ENCODE measurements around the gene BCHE. TPM values are rescaled to one million over a fixed set of nuclear protein-coding genes. Genes with fewer than 3 reads are reported as not detected.
"Not testable (repeated sequence)": the region's sequence is repeated elsewhere in the genome, so short reads cannot be mapped to it uniquely, and the experiment has no call there.

The BCHE gene
- total RNA-seq, 1 donor from 2014 or later = 5.5 TPM

DNA sequence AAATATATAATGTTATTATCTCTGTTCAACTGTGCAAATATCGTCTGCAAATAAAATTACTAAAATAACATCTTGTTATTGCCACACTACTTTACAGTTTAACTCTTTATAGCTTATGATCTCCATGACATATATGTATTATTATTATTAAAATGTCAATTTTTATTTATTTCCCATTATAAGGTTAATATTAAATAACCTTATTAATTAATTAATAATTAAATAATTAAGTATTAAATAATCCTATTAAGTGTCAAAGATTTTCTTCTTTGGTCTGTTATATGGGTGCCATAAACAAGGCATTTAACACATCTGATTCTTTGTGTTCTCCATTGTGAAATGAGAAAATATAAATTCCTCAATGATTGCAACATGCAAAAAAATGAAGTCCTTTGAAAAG lies 10.0 kb downstream of the BCHE start:
- no peak for ATAC-seq
- intact Hi-C loops (cut with DNase I) = no loop called here

DNA sequence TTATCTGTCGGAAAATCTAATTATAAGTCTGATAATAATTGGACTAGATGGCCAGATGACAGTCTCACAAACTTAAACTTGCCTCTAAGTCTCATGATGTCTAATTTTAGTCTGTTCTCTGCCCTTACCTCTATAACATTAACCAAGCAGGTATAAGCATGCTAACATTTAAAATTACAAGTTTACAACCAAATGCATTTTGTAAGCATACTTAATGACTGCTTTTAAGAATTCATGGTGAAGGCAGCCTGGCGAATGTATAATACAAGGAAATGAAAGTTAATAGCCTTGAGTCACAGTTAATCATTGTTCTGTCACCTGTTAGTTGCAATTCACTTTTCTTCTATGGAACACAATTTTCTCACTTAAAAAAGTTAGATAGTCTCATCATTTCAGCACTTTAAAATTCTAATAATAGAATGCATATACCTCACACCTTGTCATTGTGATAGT lies 16.5 kb downstream of the BCHE start:
- intact Hi-C loops (cut with DNase I) = no loop called here
- no peak for ATAC-seq
- no peak for DNase-seq (ENCODE audit: missing footprints)

More for the DNA sequence above, 10.0 kb downstream of the BCHE start:
- no peak for DNase-seq (ENCODE audit: missing footprints)

DNA sequence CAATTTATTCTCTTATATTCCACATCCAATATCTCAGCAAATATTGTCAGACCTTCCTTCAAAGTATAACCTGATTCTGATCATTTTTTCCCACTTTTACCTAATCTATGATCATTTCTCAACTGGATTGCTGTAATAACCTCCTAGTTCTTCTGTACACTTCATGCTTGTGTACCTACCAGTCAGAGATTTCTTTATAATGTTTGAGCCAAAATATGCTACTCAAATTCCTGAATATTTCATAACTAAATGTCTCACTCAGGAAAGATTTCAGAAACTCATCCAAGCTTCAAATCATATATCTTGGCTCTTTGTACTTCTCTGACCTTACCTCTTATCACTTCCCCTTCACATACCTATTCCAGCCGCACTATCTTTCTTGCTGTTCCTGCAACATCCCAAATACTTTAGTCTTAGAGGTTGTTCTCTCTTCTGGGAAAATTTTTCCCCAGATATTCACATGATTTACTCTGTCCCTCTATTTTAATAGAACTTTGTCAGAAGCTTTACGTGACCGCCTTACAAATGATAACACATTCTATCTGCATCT lies 20.0 kb downstream of the BCHE start:
- ATAC-seq = no peak

DNA sequence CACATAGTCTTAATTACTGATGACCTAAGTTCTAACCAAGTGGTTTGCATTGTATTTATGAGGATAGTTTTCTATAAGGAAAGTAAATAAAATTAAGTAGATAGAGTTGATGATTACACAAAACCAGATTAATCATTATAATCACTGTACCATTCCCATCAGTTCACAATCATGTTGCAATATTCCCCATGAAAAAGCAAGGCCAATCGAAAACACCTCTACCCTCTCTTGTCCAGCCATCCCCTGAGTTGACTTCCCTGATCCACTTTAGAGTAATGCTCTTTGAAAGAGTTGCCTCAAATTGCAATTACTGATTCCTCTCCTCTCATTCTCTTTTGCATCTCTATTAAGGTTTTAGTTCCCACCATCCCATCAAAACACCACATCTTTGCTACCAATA lies 21.0 kb downstream of the BCHE start:
- intact Hi-C loops (cut with DNase I) = no loop called here
- ATAC-seq = no peak
- no peak for DNase-seq (ENCODE audit: missing footprints)

More for the DNA sequence above, 20.0 kb downstream of the BCHE start:
- intact Hi-C loops (cut with DNase I) = no loop called here
- no peak for DNase-seq (ENCODE audit: missing footprints)

DNA sequence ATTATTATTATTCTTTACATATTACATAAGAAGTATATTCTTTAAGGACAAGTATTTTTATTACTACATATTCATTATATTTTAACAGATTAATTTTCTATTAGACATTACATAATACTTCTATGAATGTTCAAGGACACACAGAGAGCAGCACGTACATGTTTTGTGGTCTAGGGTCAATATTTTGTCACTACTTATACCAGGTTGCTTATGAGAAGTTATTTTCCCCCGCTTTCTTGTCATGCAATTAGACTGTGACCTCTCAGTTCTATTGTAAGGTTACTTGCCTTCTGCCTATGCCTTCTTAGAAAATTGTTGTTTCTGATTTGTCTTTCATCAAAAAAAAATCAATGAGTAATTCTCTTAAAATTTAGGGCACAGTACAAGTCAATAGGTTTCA lies 21.5 kb downstream of the BCHE start:
- intact Hi-C loops (cut with DNase I) = no loop called here
- DNase-seq (ENCODE audit: missing footprints) = no peak
- ATAC-seq = no peak

DNA sequence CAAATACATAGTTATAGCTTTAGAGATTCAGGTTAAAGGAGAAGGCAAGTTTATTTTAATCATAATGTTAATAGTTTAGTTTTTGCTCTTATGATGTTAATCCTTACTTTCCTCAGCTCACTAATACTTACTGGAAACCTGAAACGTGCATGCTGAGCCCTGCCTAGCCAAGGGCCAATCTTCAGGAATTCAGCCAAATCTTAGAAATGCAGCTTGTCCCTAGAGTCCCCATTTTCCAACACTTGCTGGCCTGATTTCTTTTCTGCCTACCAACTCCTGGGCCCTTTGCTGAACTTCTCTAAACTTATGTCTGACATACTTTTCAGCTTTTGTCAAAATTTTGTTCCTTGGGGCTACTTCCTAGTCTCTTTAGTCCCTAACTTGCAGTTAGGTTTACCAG lies 22.8 kb downstream of the BCHE start:
- ATAC-seq (no peak), DNase-seq (ENCODE audit: missing footprints) (no peak)
- intact Hi-C loops (cut with DNase I) = no loop called here

DNA sequence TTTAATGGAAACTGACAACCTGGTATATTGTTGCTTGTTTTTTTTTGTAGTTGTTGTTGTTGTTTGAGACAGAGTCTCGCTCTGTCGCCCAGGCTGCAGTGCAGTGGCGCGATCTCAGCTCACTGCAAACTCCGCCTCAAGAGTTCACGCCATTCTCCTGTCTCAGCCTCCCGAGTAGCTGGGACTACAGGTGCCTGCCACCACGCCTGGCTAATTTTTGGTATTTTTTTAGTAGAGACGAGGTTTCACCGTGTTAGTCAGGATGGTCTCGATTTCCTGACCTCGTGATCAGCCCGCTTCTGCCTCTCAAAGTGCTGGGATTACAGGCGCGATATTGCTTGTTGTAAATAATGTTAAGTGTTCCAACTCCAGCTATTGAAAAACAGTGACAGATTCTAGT lies 29.3 kb downstream of the BCHE start:
- intact Hi-C loops (cut with DNase I); ATAC-seq; DNase-seq (ENCODE audit: missing footprints): not testable (repeated sequence)

DNA sequence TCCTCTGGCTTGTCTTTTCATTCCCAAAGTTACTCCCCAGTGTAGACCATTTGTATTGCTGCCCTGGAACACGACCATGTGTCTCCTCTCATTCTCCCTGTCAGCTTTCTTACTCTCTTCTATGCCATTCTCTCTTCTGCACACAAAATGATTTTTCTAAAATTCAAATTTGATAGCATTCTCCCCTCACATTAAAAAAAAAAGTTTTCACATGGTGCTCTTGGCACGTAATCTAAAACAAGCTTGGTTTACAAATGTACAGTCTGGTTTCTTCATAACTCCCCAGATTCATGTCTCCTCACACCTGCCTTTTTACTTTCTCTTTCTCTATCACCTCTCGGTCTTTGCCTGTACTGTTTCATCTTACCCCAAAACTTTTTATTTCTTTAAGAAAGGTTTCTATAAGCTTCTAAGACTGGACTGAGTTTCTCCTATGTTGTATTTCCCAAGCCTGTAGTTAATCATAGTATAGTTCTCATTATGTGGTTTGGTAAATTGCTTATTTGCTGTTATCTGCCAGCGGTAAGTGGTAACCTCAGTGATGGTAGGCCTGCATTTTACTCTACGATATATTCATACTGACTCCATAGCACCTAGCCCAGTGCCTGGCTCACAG lies 31.2 kb downstream of the BCHE start:
- DNase-seq (ENCODE audit: missing footprints) (no peak), ATAC-seq (no peak)
- intact Hi-C loops (cut with DNase I) = no loop called here

DNA sequence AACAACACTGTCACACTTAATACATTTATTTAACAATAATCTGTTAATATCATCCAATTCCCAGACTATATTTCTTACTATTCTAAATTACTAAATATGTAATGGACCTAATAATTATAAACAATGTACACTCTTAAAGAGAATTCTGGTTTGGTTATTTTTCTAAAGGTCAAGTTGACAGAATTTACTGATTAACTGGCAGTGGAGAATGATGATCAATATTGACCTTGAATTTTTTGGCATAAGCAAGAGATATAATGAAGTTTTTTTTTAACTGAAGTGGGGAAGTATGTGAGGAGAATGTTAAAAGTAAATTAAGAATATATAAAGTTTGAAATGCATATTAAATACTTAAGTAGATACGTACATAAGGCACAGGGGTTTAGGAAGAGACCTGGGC lies 33.8 kb downstream of the BCHE start:
- no peak for DNase-seq (ENCODE audit: missing footprints)
- intact Hi-C loops (cut with DNase I) = no loop called here
- no peak for ATAC-seq

DNA sequence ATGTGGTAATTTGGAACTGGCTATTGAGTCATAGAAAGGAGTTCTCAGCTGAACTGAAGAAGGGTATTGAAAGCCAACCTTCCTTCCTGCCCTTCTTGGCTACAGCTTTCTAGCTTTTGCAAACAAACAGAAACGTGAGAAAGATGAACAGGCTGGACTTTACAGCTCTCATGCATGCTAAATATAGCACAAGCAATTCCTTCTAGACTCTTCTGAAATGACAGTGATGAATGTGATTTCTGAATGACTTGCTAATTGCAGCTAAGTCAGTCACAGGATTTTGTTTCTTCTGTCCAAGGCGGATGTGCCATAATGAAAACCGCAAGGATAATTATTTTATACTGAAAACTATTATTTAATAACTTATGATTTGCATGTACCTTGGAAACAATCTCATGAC lies 36.3 kb downstream of the BCHE start:
- ATAC-seq (no peak), DNase-seq (ENCODE audit: missing footprints) (no peak)
- intact Hi-C loops (cut with DNase I) = no loop called here

DNA sequence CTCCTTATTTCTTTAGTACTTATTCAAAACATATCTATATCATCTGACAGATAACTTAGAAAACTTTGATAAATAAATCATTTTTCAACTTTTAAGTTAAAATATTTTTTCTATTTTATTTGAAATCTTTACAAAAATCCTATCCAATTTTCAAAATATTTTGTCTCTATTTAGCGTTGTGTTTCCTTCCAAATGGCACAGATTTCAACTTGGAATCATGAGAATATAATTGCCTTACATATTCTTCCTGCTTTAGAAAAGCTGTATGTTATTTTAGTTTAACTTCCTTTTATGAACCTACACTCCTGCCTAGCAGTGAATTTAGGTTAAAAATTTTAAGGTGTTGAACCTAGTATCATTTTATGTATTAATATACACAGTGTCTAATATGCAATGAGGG lies 38.2 kb downstream of the BCHE start:
- DNase-seq (ENCODE audit: missing footprints) = no peak
- no peak for ATAC-seq
- intact Hi-C loops (cut with DNase I) = no loop called here

DNA sequence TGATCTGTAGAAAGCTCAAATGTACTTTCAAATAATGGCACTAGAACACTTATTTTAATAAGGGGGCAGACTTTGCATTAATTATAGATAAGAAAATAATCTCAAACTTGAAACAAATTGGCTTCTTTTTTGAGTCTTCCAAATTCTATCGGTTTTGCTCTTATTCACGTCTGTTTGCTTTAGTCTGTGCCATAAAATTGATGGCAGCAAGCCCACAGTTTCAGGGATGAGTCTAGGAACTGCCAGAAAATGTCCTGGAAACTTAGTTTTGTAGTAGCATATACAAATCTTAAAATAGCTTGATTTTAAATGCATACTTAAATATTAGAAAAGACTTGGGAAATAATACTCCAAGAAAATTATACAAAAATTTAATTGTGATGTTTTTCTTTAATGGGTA lies 39.7 kb downstream of the BCHE start:
- DNase-seq (ENCODE audit: missing footprints) (no peak), ATAC-seq (no peak)
- intact Hi-C loops (cut with DNase I) = no loop called here

DNA sequence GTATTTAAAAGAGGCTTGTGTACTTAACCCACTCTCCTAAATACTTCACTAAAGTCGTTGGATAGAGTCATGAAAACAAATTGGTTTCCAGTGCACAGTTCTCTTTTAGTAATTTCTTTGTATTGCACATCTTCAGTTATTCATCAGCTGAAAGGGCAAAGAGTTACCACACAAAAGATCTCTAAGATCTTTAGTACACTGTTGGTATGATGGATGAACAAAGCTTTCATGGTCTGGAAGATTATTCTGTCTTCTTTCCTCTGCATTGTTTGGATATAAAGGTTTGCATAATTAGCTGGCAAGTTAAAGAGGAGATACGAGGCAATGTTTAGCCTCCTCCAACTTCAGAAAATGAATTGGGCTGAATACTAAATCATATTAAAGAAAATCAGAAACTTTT lies 40.5 kb downstream of the BCHE start:
- no peak for ATAC-seq
- intact Hi-C loops (cut with DNase I) = no loop called here
- DNase-seq (ENCODE audit: missing footprints) = no peak

DNA sequence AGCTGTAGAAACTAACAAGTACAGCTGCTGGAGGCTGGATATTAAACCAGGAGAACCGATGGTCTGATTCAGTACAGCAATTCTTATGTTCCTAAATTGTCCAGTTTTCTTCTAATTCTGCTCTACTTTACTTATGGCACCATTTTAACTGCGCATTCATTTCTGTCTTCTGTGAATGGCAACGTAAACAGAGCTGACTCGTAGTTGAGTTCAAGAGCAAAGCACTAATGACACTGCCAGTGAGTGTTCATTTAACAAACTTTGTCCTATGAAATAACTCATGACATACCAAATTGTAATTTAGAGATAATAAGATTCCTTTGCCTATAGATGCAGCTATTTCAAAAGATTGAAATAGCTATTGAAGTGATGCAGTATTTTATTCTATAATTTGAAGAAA lies 48.7 kb downstream of the BCHE start:
- ATAC-seq (no peak), DNase-seq (ENCODE audit: missing footprints) (no peak)
- intact Hi-C loops (cut with DNase I) = no loop called here

DNA sequence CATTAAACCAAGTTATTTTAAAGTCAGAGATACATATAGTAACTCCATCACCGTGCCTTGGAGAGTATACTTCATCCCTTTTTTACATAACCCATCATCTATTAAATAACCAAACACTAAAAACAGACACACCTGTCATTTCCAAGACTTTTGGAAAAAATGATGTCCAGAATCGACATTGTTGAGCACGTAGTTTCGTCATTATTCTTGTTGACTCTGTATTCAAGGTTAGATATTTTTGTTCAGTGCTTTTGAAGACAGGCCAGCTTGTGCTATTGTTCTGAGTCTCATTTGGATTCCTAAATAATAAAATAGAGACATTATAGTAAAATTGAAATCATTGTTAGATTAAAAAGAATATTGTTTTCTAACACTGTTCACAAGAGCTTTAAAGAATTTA lies 51.2 kb downstream of the BCHE start:
- intact Hi-C loops (cut with DNase I) = no loop called here
- DNase-seq (ENCODE audit: missing footprints) (no peak), ATAC-seq (no peak)

DNA sequence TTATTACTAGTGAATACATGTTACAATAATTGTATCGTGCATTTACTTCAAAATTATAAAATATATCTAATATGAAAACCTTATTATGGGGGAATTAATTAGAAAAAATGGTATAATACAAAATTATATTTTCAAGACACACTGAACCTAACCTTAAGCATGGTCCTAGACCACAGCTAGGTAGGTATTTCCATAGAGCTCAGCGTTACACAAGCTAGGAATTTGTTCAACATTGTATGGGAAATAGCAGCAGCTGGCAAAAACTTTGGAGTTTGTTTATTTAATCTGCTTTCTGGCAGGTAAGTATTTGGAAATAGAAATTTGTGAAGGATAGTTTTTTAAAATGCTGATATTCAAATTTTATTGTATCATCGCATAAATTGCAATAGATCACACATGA lies 52.9 kb downstream of the BCHE start:
- ATAC-seq = no peak
- intact Hi-C loops (cut with DNase I) = no loop called here
- DNase-seq (ENCODE audit: missing footprints) = no peak

DNA sequence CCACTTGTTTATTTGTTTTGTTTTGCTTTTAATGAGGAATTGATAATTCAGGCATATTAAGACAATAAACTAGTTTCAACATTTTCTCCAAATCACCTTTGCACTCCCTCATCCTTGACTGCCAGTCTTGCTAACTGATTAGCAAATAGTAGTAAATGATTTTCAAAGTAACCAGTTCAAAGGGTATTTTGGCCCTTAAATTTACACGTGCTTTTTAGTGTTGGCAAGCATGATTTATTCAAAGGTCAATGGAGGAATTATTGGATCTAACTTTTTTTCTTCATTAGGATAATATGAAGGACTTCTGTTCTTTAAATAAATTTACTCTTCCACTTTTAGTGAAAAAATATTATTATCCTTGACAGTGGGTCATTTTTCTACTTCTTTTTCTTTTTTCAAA lies 53.8 kb downstream of the BCHE start:
- ATAC-seq (no peak), DNase-seq (ENCODE audit: missing footprints) (no peak)
- intact Hi-C loops (cut with DNase I) = no loop called here

DNA sequence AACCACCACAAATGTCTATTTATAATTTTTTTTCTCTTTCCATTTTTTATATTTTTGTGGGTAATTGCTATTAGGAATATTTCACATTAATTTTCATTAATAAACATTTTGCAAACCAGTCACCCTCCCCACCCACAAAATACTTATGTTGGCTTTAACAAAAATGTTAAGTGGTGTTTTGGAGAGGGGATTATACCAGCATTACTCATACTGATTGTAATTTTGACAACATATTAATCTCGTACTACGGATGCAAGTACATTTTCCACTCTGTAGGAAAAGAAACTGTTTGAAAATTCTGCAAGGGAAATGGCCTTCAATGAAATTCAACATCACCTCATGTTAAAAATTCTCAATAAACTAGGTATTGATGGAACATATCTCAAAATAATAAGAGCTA lies 58.3 kb downstream of the BCHE start:
- DNase-seq (ENCODE audit: missing footprints) = no peak
- intact Hi-C loops (cut with DNase I) = no loop called here
- ATAC-seq = no peak

DNA sequence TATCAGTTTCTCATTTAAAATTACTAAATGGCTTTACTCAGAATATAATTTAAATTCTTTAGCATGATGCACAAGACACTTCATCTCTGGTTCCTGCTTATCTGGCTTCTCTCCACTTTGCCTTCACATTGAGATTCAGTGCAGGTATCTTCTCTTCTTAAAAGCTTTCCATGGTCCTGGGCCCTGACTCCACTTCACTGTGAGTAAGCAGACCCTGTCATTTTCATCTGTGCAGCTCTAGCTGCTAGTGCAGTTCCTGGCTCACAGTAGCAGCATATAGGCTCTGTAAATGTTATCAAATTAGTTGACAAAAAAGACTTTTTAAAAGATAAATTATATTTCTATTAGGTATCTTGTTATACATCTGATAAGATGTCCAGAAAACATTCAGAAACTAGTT lies 58.8 kb downstream of the BCHE start:
- ATAC-seq = no peak
- intact Hi-C loops (cut with DNase I) = no loop called here
- no peak for DNase-seq (ENCODE audit: missing footprints)

DNA sequence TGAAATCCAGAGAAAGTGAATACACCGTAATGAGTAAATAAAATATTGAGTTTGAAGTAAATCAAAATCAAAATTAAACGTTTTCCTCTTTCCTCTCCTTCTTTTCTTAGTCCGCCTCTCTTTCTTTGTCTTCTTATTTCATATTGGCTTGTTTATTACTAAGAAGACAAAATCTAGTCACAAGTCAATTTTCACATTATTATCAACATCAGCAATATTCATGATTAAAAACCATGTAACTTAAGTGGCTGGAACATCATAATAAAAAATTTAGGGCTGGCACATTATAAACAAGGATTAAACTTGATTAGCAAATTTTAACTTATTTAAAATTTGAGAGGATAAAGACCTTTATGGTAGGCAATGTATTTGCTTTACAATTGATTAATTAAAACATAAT lies 61.4 kb downstream of the BCHE start:
- ATAC-seq = no peak
- intact Hi-C loops (cut with DNase I) = no loop called here
- no peak for DNase-seq (ENCODE audit: missing footprints)

DNA sequence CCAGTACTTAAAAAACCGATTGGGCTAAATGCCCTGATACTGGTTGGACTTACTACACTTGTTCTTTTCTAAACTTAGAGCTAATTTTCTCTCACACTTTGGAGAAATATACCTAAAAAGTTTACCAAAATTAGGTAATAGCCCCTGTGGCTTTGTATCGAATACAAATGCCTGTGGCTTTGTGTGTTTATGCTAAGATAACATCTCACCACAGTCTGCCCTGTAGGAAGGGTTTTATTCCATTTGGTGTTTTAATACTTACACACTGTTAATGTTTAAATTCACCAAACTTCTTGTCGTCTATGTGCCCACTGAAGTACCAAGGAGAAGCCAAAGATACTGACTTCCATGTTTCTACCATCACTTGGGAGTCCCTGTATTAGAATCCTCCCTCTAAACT lies 66.4 kb downstream of the BCHE start:
- DNase-seq (ENCODE audit: missing footprints) = no peak
- no peak for ATAC-seq
- intact Hi-C loops (cut with DNase I) = no loop called here

Data from Right ventricle myocardium inferior (tissue), 1 donor.